Body of pancreas (tissue), 4 donors: Measurements from ENCODE around the gene GPM6B. TPM values are rescaled to one million over a fixed set of nuclear protein-coding genes. Genes with fewer than 3 reads are reported as not detected.
A peak's percentile ranks its signal among the peaks of the same experiment; 100 is the strongest.

ENCODE experiments used
- ATAC-seq: fragments of 150-250 bp; one replicate; pipeline ENCODE4 v1.9.1; 2016
- DNase-seq, 4 donors: peaks; one replicate each; pipeline ENCODE4 v3.0.0-alpha.2; 2019
- H3K27ac ChIP-seq, 4 donors: fragments of 200-600 bp; sonication (generic); 1 replicate in 3 of 4; 2 replicates in 1 of 4; pipeline versions ENCODE4 v1.5.1 to v1.6.1; 2016 to 2019; ENCODE audit warnings: mild to moderate bottlenecking in 1 of 4, mixed read lengths in 1 of 4, moderate library complexity in 1 of 4
- H3K27me3 ChIP-seq, 2 donors: fragments of 200-600 bp; sonication (generic); one replicate each; pipeline ENCODE4 v1.6.0; 2016; ENCODE audit warnings: mild to moderate bottlenecking in 1 of 2
- H3K36me3 ChIP-seq, 2 donors: fragments of 200-600 bp; sonication (generic); replicated peaks in 1 of 2; 2 replicates each; pipeline ENCODE4 v1.5.1; 2016; ENCODE audit warnings: low read depth in 2 of 2; ENCODE audit not compliant: insufficient read depth in 1 of 2
- H3K4me1 ChIP-seq: fragments of 200-600 bp; sonication (generic); one replicate; pipeline ENCODE4 v1.6.0; 2016
- H3K4me3 ChIP-seq, 2 donors: fragments of 200-600 bp; sonication (generic); 1 replicate in 1 of 2; 2 replicates in 1 of 2; pipeline ENCODE4 v1.5.1; 2016 to 2019
- H3K9me3 ChIP-seq, 3 donors: fragments of 200-600 bp; sonication (generic); 1 replicate in 2 of 3; 2 replicates in 1 of 3; pipeline ENCODE4 v1.5.1; 2016
- CTCF ChIP-seq, 7 experiments: fragments of 450-650 bp in 4 of 7; fragments of 200-600 bp in 3 of 7; sonication (generic) in 3 of 7; IDR thresholded peaks; one replicate each; pipeline ENCODE4 v1.5.1; 2016 to 2019; ENCODE audit warnings: antibody characterized with exemption in 7 of 7
- POLR2A ChIP-seq, 3 donors: fragments of 450-650 bp; IDR thresholded peaks; one replicate each; pipeline ENCODE4 v1.6.1; 2016; ENCODE audit warnings: antibody characterized with exemption in 3 of 3, mild to moderate bottlenecking in 2 of 3
- WGBS, 2 donors: methylation state at CpG; one replicate each; pipeline ENCODE4 v1.1.5; 2017; 5-methylcytosine and 5-hydroxymethylcytosine counted together
- intact Hi-C: fragments of 100-400 bp; cut with DNase I; formaldehyde crosslinking; loops from one replicate; pipeline ENCODE4 v1.15.1; 2023
- total RNA-seq, 2 donors: library from RNA; depleted of rRNA; stranded (reverse); fragments of >200 nt; gene quantifications; one replicate each; pipeline ENCODE4 v1.1.0, GENCODE V29; 2016

GPM6B gene
- total RNA-seq, 2 donors from 2014 or later: under 0.01 to 2.3 TPM

GRCh38 chrX:13754765-13755164 lies 62.1 kb downstream of the GPM6B start:
- Histone ChIP-seq H3K27ac (no peak overlapping the region), H3K27me3 (no peaks in the 10 kb centered on the region), H3K36me3 (no peaks in the 10 kb centered on the region), H3K4me3 (no peak overlapping the region), H3K4me1 (no peaks in the 10 kb centered on the region), H3K9me3 (no peaks in the 10 kb centered on the region)
- TF ChIP-seq POLR2A (IDR thresholded peaks at IDR 0.05): no peak
- WGBS, 2 donors: 67 to 77% methylated on average over 1 of the region's 1 CpG
- DNase-seq (no peak), ATAC-seq (no peak)
- intact Hi-C loops: no loop called here

GRCh38 chrX:13752646-13753045 lies 64.2 kb downstream of the GPM6B start:
- ATAC-seq (no peak), DNase-seq (no peak)
- Histone ChIP-seq H3K27ac (peak overlapping the region in 1 of 4 donors; percentile 26), H3K4me3 (no peak overlapping the region), H3K4me1 (no peaks in the 10 kb centered on the region), H3K36me3 (no peaks in the 10 kb centered on the region), H3K27me3 (no peaks in the 10 kb centered on the region), H3K9me3 (no peaks in the 10 kb centered on the region)
- 33 to 41% methylated on average over 2 to 3 of the region's 3 CpGs for WGBS, 2 donors
- intact Hi-C loops: no loop called here
- TF ChIP-seq POLR2A (IDR thresholded peaks at IDR 0.05) (no peak), CTCF (IDR thresholded peaks at IDR 0.05) (no peak)

- intact Hi-C loops: no loop called here
- DNase-seq: no peak
- ATAC-seq: no peak
- Histone ChIP-seq H3K27me3 (no peaks in the 10 kb centered on the region), H3K27ac (peak overlapping the region in 1 of 4 donors; percentile 8), H3K4me1 (no peaks in the 10 kb centered on the region), H3K36me3 (no peaks in the 10 kb centered on the region), H3K9me3 (no peaks in the 10 kb centered on the region), H3K4me3 (no peak overlapping the region)
- TF ChIP-seq CTCF (IDR thresholded peaks at IDR 0.05) (no peak), POLR2A (IDR thresholded peaks at IDR 0.05) (no peak)
- WGBS, 2 donors: 42 to 49% methylated on average over 3 of the region's 3 CpGs
Observed at GRCh38 chrX:13752141-13752540, 64.8 kb downstream of the GPM6B start.

- intact Hi-C loops: no loop called here
- no peaks in the 10 kb centered on the region for H3K36me3 ChIP-seq
- ATAC-seq (no peak), DNase-seq (no peak)
- H3K4me1 ChIP-seq: no peaks in the 10 kb centered on the region
- TF ChIP-seq POLR2A (IDR thresholded peaks at IDR 0.05) (no peak), CTCF (IDR thresholded peaks at IDR 0.05) (no peak)
- no peaks in the 10 kb centered on the region for H3K27me3 ChIP-seq
- no peak overlapping the region for H3K27ac ChIP-seq
- H3K9me3 ChIP-seq: no peaks in the 10 kb centered on the region
- no peak overlapping the region for H3K4me3 ChIP-seq
Observed at GRCh38 chrX:13750812-13751211, 66.1 kb downstream of the GPM6B start.

GRCh38 chrX:13750204-13750603 lies 66.7 kb downstream of the GPM6B start:
- Histone ChIP-seq H3K4me3 (no peak overlapping the region), H3K36me3 (no peaks in the 10 kb centered on the region), H3K27ac (no peak overlapping the region), H3K4me1 (no peaks in the 10 kb centered on the region), H3K9me3 (no peaks in the 10 kb centered on the region), H3K27me3 (no peaks in the 10 kb centered on the region)
- TF ChIP-seq CTCF (IDR thresholded peaks at IDR 0.05): peak; percentile 33 to 69 (median 58)
- no peak for TF ChIP-seq POLR2A (IDR thresholded peaks at IDR 0.05)
- DNase-seq (peak in 2 of 4 donors; percentile 24 to 36), ATAC-seq (no peak)
- intact Hi-C loops: no loop called here
